Measurements from ENCODE around the gene MAZ. TPM values are rescaled to one million over a fixed set of nuclear protein-coding genes. Genes with fewer than 3 reads are reported as not detected.

MAZ gene
- total RNA-seq, 2 donors from 2014 or later, result 84.8 to 96.7 TPM

- DNase-seq (peak; percentile 71), ATAC-seq (no peak)
- intact Hi-C loops (cut with DNase I), result no loop called here
These were observed 504 bp downstream of the MAZ start for GRCh38 chr16:29806641-29807425.

GRCh38 chr16:29807426-29808218 lies 1.3 kb downstream of the MAZ start:
- peak; percentile 93 for DNase-seq
- peak; percentile 19 to 25 for ATAC-seq
- intact Hi-C loops (cut with DNase I), result no loop called here

DNA sequence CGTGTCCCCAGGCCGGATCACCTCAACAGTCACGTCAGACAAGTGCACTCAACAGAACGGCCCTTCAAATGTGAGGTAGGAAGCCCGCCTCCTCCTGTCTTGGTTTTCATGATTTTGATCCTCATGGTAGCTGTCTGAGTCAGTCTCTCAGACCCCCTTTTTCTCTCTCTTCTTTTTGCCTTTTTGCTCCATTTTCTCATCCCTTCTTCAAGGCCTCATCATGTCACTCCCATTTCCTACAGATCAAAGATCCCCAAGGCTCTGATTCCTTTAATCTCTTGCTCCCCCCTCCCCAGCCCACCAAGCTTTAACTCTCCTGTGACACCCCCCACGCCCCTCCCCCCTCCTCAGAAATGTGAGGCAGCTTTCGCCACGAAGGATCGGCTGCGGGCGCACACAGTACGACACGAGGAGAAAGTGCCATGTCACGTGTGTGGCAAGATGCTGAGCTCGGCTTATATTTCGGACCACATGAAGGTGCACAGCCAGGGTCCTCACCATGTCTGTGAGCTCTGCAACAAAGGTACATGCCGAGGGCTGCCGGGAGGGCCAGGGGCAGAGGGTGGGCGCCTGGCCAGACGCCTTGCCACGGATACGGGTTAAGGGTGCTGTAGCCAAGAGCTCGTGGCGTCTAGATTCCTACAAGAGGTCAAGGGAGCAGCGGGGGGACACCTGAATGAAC lies 2.0 kb downstream of the MAZ start:
- DNase-seq (no peak), ATAC-seq (no peak)
- intact Hi-C loops (cut with DNase I), result no loop called here

GRCh38 chr16:29809031-29809747 lies 2.9 kb downstream of the MAZ start:
- intact Hi-C loops (cut with DNase I), result no loop called here
- DNase-seq, result no peak
- ATAC-seq, result no peak

DNA sequence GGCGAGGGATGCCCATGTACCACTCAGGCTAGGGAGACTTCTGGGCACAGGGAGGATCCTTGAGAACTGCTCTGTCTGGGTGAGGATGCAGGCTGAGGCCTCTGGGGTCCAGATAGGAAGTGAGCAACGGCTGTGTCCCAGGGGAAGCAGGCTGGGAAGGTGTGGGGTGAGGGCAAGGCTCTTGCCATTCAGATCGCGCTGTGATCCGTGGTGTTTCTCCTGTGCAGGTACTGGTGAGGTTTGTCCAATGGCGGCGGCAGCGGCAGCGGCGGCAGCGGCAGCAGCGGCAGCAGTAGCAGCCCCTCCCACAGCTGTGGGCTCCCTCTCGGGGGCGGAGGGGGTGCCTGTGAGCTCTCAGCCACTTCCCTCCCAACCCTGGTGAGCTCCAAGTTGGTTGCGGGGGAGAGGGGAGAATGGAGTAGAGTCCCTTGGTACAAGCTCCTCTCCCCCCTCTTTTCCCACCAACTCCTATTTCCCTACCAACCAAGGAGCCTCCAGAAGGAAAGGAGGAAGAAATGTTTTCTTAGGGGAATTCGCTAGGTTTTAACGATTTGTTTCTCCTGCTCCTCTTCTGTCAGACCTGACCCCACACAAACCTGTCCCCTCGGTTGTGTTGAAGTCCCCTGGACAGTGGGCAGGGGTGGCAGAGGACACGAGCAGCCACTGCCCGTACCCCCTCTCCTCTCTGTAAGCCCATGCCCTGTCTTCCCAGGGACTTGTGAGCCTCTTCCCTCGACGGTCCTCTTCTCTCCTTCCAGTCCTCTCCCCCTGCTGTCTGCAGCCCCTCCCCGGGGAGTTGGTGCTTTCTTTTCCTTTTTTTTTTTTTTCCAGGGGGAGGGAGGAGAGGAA lies 3.7 kb downstream of the MAZ start:
- ATAC-seq (no peak), DNase-seq (no peak)
- intact Hi-C loops (cut with DNase I), result no loop called here

DNA sequence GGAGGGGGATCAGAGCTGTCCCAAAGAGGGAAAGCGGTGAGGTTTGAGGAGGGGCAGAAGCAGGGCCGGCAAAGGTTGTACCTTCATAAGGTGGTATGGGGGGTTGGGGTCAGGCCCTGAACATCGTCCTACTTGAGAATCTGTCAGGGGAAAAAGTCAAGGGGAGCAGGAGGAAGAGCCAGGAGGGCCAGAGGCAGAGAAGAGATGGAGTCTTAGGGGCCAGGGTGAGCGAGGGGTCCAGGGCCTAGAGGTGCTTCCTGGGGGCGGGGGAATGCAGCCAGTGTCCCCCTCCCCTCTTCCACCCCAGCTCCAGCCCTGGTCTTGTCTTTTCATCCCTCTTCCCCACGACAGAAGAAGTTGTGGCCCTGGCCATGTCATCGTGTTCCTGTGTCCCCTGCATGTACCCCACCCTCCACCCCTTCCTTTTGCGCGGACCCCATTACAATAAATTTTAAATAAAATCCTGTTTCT lies 4.4 kb downstream of the MAZ start:
- intact Hi-C loops (cut with DNase I), result no loop called here
- ATAC-seq (no peak), DNase-seq (no peak)

- intact Hi-C loops (cut with DNase I), result no loop called here
- ATAC-seq (peak; percentile 68 to 75), DNase-seq (peak; percentile 98)
These were observed 5.0 kb downstream of the MAZ start for GRCh38 chr16:29811170-29811895.

DNA sequence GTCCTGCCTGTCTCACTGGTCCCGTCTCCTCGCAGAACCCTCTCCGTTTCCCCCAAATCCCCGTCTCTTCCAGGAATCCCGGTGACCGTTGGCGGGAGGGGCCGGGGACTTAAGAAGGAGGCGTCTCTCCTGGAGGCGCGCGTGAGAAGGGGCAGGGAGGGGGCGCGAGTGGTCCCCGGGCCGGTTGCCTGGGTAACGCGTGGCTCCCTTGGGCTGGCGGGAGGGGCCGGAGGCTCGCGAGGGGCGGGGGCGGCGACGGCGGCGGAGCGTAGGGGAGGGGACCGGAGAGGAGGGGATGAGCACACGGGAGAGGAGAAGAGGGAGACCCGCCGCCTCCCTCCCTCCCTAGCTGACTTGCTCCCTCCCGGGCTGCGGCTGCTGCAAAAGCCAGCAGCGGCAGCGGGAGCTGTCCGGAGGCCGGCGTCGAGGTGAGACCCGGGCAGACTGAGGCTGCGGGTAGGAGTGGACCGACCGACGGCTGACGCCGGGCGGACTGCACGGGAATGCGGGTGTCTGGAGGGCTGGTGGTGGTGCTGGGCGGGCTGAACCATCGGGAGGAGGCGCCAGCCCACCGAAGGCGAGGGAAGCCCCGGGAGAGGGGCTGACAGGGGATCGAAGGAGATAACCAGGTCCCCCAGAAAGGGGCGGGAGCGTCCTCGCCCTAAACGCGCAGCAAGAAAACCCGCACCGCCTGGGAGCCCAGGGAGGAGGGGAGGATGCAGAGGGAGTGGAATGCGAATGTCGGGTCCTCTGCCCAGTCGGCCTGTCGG lies 5.8 kb downstream of the MAZ start, which contains the start of gene PRRT2:
PRRT2 (plus strand) TSS at position 298 of the 770 bp plus-strand sequence. CDS start 862 bp downstream, outside the sequence.
- intact Hi-C loops (cut with DNase I), result no loop called here
- ATAC-seq, result peak; percentile 3 to 7
- DNase-seq, result peak; percentile 76

GRCh38 chr16:29812754-29813643 lies 6.7 kb downstream of the MAZ start:
- DNase-seq (no peak), ATAC-seq (no peak)
- intact Hi-C loops (cut with DNase I), result no loop called here

GRCh38 chr16:29813644-29814562 lies 7.6 kb downstream of the MAZ start:
- intact Hi-C loops (cut with DNase I), result no loop called here
- no peak for DNase-seq
- ATAC-seq, result no peak

GRCh38 chr16:29814592-29814991 lies 8.3 kb downstream of the MAZ start:
- no peak for ATAC-seq
- no peak for DNase-seq
- intact Hi-C loops (cut with DNase I), result no loop called here

DNA sequence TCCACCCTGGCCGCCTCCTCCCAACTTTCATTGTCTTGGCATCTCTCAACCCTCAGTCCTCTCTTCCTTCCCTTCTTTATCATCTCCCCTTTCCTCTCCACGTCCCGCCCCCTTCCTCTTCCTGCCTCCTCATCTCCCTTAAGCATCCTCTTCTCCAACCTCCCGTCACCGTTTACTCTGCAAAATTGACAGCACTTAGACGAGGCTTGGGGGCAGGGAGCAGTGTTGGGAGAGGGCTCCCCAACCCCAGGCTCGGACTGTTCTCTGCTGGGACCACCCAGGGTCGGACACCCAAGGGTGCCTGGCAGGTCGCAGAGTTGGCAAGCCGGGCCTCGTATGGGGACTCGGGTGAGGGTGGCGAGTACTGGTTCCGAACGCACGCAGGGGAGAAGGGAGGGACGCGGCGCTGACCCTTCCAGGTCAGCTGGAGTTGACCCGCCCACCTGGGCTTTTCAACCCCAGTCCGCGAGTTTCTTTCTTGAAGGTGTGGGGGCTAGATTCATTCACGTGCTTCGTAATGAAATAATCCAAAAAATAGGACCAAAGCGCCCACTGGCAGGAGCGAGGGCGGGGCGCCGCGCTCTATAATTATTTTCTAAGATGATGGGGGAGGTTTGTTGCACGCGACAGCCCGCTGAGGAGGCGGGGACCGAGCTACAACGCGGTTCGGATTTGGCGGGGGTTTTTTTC lies 8.8 kb downstream of the MAZ start:
- ATAC-seq (no peak), DNase-seq (peak; percentile 62)
- intact Hi-C loops (cut with DNase I), result no loop called here

DNA sequence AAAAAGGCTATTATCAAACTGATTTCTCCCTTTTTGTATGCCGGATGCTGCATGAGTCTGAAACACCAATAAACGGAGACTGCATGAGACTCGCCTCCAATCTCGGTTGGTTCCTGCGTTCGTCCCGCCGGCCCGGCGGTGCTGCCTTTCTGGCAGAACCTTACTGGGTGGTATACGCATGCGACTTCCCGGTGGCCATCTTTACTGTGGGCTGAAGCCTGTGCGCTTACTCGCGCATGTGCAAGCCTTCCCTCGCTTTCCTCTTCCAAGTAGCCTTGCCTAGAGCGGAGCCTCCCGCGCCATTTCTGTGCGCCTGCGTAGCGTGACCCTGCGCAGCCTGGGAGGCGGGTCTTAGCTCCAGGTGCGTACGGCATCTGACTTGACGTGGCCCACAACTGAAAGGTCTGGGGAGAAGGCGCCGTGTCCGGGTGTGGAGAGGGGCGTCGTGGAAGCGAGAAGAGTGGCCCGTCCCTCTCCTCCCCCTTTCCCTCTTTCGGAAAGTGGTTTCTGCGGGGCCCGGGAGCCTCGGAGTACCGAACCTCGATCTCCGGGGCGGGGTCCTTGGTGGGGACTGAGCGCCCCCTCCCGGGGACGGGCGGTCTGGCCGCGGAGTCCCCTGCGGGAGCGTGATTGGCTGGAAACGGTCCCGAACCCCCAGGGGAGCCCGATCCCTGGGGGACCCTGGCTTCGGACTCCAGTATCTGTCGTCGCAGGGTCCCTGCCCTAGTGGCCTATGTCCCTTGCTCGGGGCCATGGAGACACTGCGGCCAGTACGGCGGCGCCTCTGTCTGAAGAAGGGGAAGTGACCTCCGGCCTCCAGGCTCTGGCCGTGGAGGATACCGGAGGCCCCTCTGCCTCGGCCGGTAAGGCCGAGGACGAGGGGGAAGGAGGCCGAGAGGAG lies 9.7 kb downstream of the MAZ start, which contains the start of gene PAGR1:
PAGR1 (plus strand) TSS at position 360 of the 901 bp plus-strand sequence; CDS start at position 734, 374 bp downstream.
- ATAC-seq (peak; percentile 79 to 84), DNase-seq (peak; percentile 98)
- intact Hi-C loops (cut with DNase I), result no loop called here

All from left cardiac atrium (tissue), 4 donors.